ENCODE data around the gene DLK2.
"Not testable (repeated sequence)": the region's sequence is repeated elsewhere in the genome, so short reads cannot be mapped to it uniquely, and the experiment has no call there.

Gene DLK2

DNA sequence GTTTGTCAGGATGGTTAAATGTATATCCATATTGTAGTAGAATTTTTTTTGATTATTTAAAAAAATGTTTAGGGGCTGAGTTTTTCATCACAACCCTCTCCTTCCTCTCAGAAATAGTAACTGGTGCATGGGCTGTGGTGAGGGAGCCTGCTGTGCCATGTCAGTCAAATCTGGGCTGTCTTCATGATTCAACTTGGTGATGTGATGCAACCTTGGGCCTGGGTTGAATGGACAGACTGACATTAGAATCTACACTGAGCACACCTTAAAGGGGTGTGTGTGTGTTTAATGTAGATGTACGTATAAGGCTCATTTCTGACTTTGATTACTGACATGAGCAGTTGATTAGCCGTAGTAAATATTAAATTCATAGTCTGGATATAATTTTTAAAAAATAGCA lies 25.7 kb upstream of the DLK2 start:
- peak in 1 of 4 experiments; percentile 11 for DNase-seq

DNA sequence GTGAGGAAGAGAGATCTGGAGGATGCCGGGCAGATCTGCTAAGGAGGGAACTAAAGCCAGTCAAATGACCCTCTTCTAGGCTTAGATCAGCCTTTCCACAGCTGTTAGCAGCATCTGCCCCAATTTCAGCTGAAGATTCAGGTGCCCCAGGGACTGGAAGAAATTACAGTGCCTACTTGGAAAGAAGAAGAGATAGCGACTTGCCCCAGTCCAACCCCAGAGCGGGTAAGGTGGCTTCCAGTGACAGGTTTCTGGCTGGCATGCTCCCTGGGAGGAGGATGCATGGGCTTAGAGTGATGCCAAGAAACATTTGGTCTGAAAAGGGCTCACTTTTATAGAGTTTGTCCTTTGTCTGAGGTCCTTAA lies 22.6 kb upstream of the DLK2 start:
- DNase-seq, result peak in 3 of 4 experiments; percentile 18 to 42 (median 24)

GRCh38 chr6:43477235-43478007 lies 22.1 kb upstream of the DLK2 start, which contains the start of gene TJAP1:
Gene TJAP1, plus strand, starts transcription at chr6:43477570. Its CDS starts 21,432 bp downstream, at chr6:43499002.
- DNase-seq, result peak; percentile 87 to 95 (median 92)

- no peak for DNase-seq
Measured at GRCh38 chr6:43476746-43477145, 21.4 kb upstream of the DLK2 start.

GRCh38 chr6:43475516-43475915 lies 20.2 kb upstream of the DLK2 start:
- no peak for DNase-seq

DNA sequence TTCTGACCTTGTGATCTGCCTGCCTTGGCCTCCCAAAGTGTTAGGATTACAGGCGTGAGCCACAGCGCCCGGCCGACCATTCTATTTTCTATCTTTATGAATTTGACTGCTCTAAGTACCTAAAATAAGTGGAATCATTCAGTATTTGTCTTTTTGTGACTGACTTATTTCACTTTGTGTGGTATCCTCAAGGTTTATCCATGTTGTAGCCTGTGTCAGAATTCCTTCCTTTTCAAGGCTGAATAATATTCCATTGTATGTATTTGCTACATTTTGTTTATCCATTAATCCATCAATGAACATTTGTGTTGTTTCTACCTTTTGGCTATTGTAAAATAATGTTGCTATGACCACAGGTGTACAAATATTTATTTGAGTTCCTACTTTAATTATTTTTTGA lies 17.2 kb upstream of the DLK2 start:
- DNase-seq, result no peak

DNA sequence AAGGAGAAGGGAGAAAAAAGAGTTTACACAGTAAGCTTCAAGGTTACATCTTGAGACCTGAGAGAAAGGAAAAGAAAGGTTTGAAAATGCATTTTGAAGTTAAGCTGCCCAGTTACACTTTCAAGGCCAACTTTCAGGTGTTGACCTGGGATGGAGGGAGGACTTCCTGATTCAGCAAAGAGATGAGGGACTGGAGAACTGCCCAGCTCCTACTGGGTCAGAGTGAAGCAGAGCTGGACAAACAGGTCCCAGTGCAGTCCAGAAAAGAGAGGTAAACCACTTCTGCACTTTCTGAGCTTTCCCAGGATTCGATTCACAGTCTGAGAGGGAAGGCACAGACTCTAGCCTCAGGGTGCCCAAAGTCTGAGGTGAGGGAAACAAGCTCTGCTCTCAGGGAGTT lies 16.1 kb upstream of the DLK2 start:
- DNase-seq, result no peak

GRCh38 chr6:43469947-43470346 lies 14.6 kb upstream of the DLK2 start:
- no peak for DNase-seq

GRCh38 chr6:43468748-43469681 lies 13.7 kb upstream of the DLK2 start:
- DNase-seq, result no peak

GRCh38 chr6:43468240-43468639 lies 12.9 kb upstream of the DLK2 start:
- DNase-seq, result no peak

DNA sequence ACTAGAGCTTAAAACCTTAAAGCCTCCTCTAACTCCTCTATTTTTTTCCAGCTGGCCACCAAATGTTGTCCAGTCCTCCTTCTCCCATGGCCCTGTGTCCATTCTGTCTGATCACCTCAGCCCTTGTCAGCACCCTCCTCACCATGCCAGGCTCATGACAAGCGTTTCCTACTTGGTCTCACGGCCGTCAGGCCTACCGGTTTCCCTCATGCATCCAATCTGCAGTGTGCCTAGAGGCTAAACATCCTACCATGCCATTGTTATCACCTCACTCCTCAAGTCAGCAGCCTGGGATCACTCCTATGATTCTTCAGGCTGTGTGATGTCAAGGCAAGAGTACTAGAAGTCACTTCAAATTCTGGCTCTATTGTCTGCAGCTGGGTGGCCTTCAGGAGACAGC lies 12.4 kb upstream of the DLK2 start:
- no peak for DNase-seq

DNA sequence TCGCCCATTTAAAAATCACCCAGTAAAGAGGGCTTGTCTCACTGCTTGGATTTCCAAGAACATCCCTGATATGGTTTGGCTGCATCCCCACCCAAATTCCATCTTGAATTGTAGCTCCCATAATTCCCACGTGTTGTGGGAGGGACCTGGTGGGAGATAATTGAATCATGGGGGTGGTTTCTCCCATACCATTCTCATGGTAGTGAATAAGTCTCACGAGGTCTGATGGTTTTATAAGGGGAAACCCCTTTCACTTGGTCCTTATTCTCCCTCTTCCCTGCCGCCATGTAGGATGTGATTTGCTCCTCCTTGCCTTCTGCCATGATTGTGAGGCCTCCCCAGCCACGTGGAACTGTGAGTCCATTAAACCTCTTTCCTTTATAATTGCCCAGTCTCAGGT lies 11.9 kb upstream of the DLK2 start:
- DNase-seq, result not testable (repeated sequence)

GRCh38 chr6:43465948-43466347 lies 10.6 kb upstream of the DLK2 start:
- DNase-seq, result peak; percentile 16 to 61 (median 46)

- no peak for DNase-seq
Measured at GRCh38 chr6:43464337-43464736, 9.0 kb upstream of the DLK2 start.

DNA sequence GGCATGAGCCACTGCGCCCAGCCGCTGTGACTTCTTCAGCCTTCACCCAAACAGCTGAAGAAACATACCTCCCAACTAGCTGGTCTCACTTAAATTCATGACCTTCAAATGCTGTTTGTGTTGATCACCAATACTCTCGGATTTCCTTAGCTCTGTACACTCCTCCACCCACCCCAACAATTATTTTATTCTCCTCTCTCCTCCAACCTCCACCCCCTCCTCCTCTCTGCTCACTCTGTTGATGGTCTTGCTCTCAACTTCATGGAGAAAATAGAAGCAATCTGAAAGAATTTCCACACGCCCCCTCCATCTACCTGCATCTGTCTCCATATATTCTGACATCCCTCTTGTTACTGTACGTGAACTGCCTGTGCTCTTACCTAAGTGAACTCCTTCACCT lies 6.6 kb upstream of the DLK2 start:
- DNase-seq, result no peak

GRCh38 chr6:43460032-43460431 lies 4.7 kb upstream of the DLK2 start:
- no peak for DNase-seq

DNA sequence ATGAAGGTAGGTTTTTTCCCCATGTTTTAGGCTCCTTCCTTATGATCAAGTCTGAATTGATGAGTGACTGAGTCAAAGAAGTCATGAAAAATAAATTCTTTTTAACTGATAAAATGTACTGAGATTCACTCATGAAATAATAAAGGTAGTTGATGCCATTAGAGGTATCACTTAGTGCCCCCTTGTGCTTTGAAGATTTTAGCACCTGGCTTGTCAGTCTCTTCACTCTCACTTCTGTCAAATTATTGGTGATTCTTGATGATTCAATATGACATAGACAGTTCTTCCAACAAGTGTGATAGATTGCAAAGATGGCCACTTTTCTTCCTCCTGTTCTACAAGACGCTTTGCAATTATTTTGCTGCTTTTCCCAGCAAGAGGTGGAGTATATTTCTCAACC lies 4.2 kb upstream of the DLK2 start:
- DNase-seq, result no peak

DNA sequence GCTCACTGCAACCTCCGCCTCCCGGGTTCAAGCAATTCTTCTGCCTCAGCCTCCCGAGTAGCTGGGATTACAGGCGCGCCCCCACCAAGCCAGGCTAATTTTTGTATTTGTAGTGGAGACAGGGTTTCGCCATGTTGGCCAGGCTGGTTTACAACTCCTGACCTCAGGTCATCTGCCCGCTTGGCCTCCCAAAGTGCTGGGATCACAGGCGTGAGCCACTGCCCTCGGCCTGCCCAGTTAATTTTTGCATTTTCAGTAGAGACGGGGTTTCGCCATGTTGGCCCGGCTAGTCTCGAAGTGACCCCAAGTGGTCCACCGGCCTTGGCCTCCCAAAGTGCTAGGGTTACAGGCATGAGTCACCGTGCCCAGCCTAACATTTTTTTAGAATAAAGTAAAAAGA lies 2.8 kb upstream of the DLK2 start:
- DNase-seq, result not testable (repeated sequence)

DNA sequence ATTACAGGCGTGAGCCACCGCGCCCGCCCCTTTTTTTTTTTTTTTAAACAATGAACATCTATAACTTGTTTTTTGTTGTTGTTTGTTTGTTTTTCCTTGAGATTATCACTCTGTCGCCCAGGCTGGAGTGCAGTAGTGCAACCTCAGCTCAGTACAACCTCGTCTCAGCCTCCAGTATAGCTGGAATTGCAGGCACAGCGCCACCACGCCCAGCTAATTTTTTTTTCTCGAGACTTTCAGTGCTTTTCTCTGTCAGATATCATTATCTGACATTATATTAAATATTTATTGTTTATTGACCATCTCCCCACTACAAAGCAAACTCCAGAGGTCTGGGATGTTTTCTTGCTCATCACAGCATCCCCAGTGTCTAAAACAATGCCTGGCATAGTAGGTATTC lies 2.3 kb upstream of the DLK2 start:
- DNase-seq, result no peak

DNA sequence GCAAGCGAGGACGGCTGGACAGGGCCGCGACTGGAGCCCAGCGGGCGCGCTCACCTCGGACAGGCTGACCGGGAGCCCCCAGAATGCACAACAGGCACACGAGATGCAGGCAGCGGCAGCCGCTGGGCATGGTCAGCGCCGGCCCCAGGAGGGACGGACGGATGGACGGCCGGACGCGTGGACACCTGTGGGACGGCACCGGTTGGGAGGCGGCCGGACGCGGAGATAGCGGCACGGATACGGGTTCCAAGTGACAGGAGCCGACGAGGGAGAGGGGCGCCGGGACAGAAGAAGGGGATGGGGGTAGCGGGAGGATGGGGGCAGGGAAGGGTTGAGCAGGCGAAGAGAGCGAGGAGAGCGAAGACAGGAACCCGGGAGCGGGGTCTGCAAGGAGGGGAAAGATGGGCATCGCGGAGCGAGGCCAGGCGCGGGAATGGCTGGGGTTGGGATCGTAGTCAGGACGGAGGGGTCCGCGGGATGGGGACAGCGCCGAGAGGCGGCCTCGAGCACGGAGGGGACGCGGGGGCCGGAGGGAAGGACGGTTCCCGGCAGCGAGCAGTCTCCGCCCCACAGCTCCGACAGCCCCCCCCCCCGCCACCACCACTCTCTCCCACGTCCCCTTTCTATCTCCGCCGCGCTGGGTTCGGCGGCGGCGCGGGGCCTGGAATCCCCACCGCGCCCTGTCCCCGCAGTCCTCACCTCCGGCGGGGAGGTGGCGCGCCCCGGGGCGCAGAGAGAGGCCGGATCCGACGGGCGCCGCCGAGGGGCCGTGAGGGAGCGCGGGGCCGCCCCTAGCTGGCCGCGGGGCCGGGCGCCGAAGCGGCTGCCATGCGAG lies 435 bp downstream of the DLK2 start:
- peak; percentile 11 to 89 (median 63) for DNase-seq

- DNase-seq, result peak in 2 of 4 experiments; percentile 81 to 92
Measured at GRCh38 chr6:43454290-43454695, 1.1 kb downstream of the DLK2 start.

DNA sequence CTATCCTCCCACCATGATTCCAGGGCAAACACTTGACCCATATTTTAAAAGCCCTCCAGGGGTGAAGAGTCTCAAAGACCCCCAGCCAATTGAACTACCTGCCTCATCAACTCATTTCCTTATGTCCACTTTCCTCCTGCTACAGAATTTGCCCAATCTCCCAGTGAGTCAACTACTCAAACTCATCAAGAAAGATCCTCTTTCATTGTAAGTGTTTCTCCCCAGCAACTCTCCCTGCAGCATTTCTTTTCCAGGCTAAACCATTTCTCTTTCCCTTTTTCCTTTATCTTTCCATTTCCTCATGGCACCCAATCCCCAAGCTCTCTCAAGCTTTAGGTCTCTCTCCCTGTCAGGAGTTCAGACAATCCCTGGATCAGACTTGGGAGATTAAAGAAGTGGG lies 1.5 kb downstream of the DLK2 start:
- DNase-seq, result no peak

DNA sequence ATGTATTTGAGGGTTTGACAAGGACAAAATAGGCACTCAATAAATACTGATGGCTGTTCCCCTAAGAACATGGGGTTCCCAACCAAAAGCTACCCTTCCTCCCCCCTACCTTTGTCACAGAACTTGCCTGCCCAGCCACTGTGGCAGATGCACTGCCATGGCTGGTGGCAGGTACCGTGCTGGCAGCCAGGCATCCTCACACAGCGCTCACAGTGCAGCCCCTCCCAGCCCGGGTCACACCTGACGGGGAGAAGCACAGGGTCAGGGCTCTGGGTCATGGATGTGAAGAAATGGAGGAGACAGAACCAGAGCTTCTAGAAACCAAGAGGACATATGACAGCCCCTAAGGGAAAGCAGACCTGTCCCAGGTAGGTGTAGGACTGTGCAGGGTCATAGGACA lies 2.5 kb downstream of the DLK2 start:
- no peak for DNase-seq
